H1 (cell line): ENCODE measurements around the gene TMEM266. TPM values are rescaled to one million over a fixed set of nuclear protein-coding genes. Genes with fewer than 3 reads are reported as not detected.

Experiments used
- CTCF ChIA-PET: fragments of 300-600 bp; sonication (Branson Sonifier 250); formaldehyde crosslinking; loops from one replicate; lab custom pipeline; 2021; ENCODE audit not compliant: partially characterized antibody; lab: Charles Lee
- POLR2A ChIA-PET: fragments of 300-600 bp; sonication (Branson Sonifier 250); formaldehyde crosslinking; loops from one replicate; lab custom pipeline; 2021; ENCODE audit warnings: inconsistent platforms; ENCODE audit not compliant: partially characterized antibody; lab: Charles Lee
- DNase-seq, 2 experiments: peaks; one replicate each; pipeline versions ENCODE4 v3.0.0 to v3.0.0-alpha.2; 2010 to 2022; ENCODE audit warnings: low spot score in 2 of 2, low read depth in 1 of 2, mixed read lengths in 1 of 2
- FAIRE-seq: peaks from 2 replicates; lab custom pipeline; 2011; peaks lifted over from hg19 to GRCh38; lab: Jason Lieb, UNC
- H2AFZ ChIP-seq: 2 replicates; pipeline ENCODE4 v1.8.1; 2012; ENCODE audit warnings: low read length, inconsistent platforms
- H2AK5ac ChIP-seq: 2 replicates; pipeline ENCODE4 v1.6.1; 2013; ENCODE audit warnings: low read depth, low read length
- H2BK120ac ChIP-seq: replicated peaks from 2 replicates; pipeline ENCODE3; 2013; ENCODE audit warnings: low read depth, low read length, inconsistent platforms
- H2BK12ac ChIP-seq: 2 replicates; pipeline ENCODE4 v1.6.1; 2013; ENCODE audit warnings: low read depth, low read length
- H2BK15ac ChIP-seq: 2 replicates; pipeline ENCODE4 v1.6.1; 2013; ENCODE audit warnings: low read length
- H2BK20ac ChIP-seq: 2 replicates; pipeline ENCODE4 v1.6.1; 2013; ENCODE audit warnings: low read length
- H2BK5ac ChIP-seq: 2 replicates; pipeline ENCODE4 v1.6.1; 2013; ENCODE audit warnings: low read depth, low read length
- H3K14ac ChIP-seq: 2 replicates; pipeline ENCODE4 v1.6.1; 2013; ENCODE audit warnings: inconsistent platforms; ENCODE audit not compliant: insufficient read length
- H3K18ac ChIP-seq: 2 replicates; pipeline ENCODE4 v1.6.1; 2013; ENCODE audit warnings: low read length; ENCODE audit errors: extremely low read depth
- H3K23ac ChIP-seq: 2 replicates; pipeline ENCODE4 v1.6.1; 2013; ENCODE audit warnings: inconsistent platforms; ENCODE audit not compliant: insufficient read length
- H3K23me2 ChIP-seq: 2 replicates; pipeline ENCODE4 v1.6.1; 2013; ENCODE audit warnings: low read depth, low read length
- H3K27ac ChIP-seq: 2 replicates; pipeline ENCODE4 v1.6.1; 2011; ENCODE audit warnings: low read depth, low read length, inconsistent platforms
- H3K27me3 ChIP-seq, 4 experiments: replicated peaks in 1 of 4; 1 replicate in 1 of 4; 2 replicates in 3 of 4; pipeline versions ENCODE4 v1.6.1 to v1.8.1; 2011 to 2013; ENCODE audit warnings: low read length in 3 of 4, mild to moderate bottlenecking in 3 of 4, inconsistent platforms in 2 of 4, mixed read lengths in 2 of 4, moderate library complexity in 1 of 4; ENCODE audit not compliant: control insufficient read depth in 3 of 4, insufficient read depth in 3 of 4; ENCODE audit errors: extremely low read depth in 1 of 4
- H3K36me3 ChIP-seq, 4 experiments: 2 replicates each; pipeline versions ENCODE4 v1.6.1 to v1.8.1; 2011 to 2013; ENCODE audit warnings: mild to moderate bottlenecking in 4 of 4, low read length in 3 of 4, moderate library complexity in 2 of 4, control low read depth in 1 of 4, inconsistent platforms in 1 of 4; ENCODE audit not compliant: insufficient read depth in 4 of 4, control insufficient read depth in 2 of 4
- H3K4ac ChIP-seq: replicated peaks from 2 replicates; pipeline ENCODE3; 2013; ENCODE audit warnings: low read length, low read depth, mixed read lengths, inconsistent platforms; ENCODE audit not compliant: insufficient read length
- H3K4me1 ChIP-seq, 4 experiments: replicated peaks in 1 of 4; 1 replicate in 1 of 4; 2 replicates in 3 of 4; pipeline versions ENCODE4 v1.6.1 to v1.8.1; 2011 to 2013; ENCODE audit warnings: low read length in 3 of 4, inconsistent platforms in 2 of 4, mixed read lengths in 1 of 4; ENCODE audit not compliant: insufficient read depth in 4 of 4, control insufficient read depth in 3 of 4
- H3K4me2 ChIP-seq, 2 experiments: 2 replicates each; pipeline versions ENCODE4 v1.6.1 to v1.8.1; 2011 to 2013; ENCODE audit warnings: low read depth in 2 of 2, low read length in 2 of 2, control low read depth in 1 of 2, inconsistent platforms in 1 of 2, mild to moderate bottlenecking in 1 of 2; ENCODE audit not compliant: insufficient read depth in 1 of 2
- H3K4me3 ChIP-seq, 4 experiments: fragments of 200-600, 300-600 bp in 1 of 4; sonication (generic), shearing (Covaris generic), sonication (Bioruptor Twin) in 1 of 4; 2 replicates each; pipeline versions ENCODE4 v1.5.1 to v1.8.1; 2011 to 2016; ENCODE audit warnings: low read length in 4 of 4, low read depth in 3 of 4, control low read depth in 2 of 4, inconsistent platforms in 2 of 4, mild to moderate bottlenecking in 2 of 4, mixed read lengths in 1 of 4, moderate library complexity in 1 of 4; ENCODE audit not compliant: insufficient read depth in 2 of 4; ENCODE audit errors: extremely low read depth in 1 of 4
- H3K56ac ChIP-seq: replicated peaks from 2 replicates; pipeline ENCODE3; 2013; ENCODE audit warnings: low read depth, mild to moderate bottlenecking, mixed read lengths, low read length, inconsistent platforms; ENCODE audit not compliant: insufficient read length
- H3K79me1 ChIP-seq: 2 replicates; pipeline ENCODE4 v1.6.1; 2013; ENCODE audit warnings: low read depth, low read length, control low read depth
- H3K79me2 ChIP-seq, 2 experiments: 2 replicates each; pipeline versions ENCODE4 v1.6.1 to v1.8.1; 2012 to 2013; ENCODE audit warnings: low read length in 2 of 2, mild to moderate bottlenecking in 2 of 2, inconsistent platforms in 1 of 2; ENCODE audit not compliant: insufficient read depth in 2 of 2, control insufficient read depth in 1 of 2
- H3K9ac ChIP-seq, 4 experiments: replicated peaks in 1 of 4; 1 replicate in 1 of 4; 2 replicates in 3 of 4; pipeline versions ENCODE4 v1.6.1 to v1.8.1; 2011 to 2013; ENCODE audit warnings: low read depth in 3 of 4, low read length in 3 of 4, control low read depth in 2 of 4, mild to moderate bottlenecking in 2 of 4, moderate library complexity in 2 of 4, inconsistent platforms in 1 of 4; ENCODE audit errors: extremely low read depth in 1 of 4
- H3K9me3 ChIP-seq, 2 experiments: 2 replicates each; pipeline versions ENCODE4 v1.6.1 to v1.8.1; 2012 to 2013; ENCODE audit warnings: mild to moderate bottlenecking in 2 of 2, moderate library complexity in 2 of 2, control low read depth in 1 of 2, inconsistent platforms in 1 of 2, low read depth in 1 of 2, low read length in 1 of 2, mixed read lengths in 1 of 2; ENCODE audit not compliant: insufficient read depth in 2 of 2
- H4K20me1 ChIP-seq, 2 experiments: replicated peaks in 1 of 2; 2 replicates each; pipeline versions ENCODE3 to v1.8.1; 2011 to 2013; ENCODE audit warnings: inconsistent platforms in 2 of 2, low read length in 2 of 2, mild to moderate bottlenecking in 1 of 2; ENCODE audit not compliant: insufficient read depth in 2 of 2, control insufficient read depth in 1 of 2
- H4K5ac ChIP-seq: 2 replicates; pipeline ENCODE4 v1.6.1; 2013; ENCODE audit warnings: low read length, low read depth, mixed read lengths, inconsistent platforms; ENCODE audit not compliant: insufficient read length
- H4K8ac ChIP-seq: 2 replicates; pipeline ENCODE4 v1.8.0; 2013; ENCODE audit warnings: mild to moderate bottlenecking, moderate library complexity, low read length, inconsistent platforms; ENCODE audit not compliant: insufficient read depth; ENCODE audit errors: extremely low read depth
- H4K91ac ChIP-seq: replicated peaks from 2 replicates; pipeline ENCODE3; 2013; ENCODE audit warnings: low read length, mixed read lengths, inconsistent platforms; ENCODE audit not compliant: insufficient read length
- ATF2 ChIP-seq: IDR thresholded peaks from 2 replicates; pipeline ENCODE4 v1.6.1; 2012; ENCODE audit warnings: low read length, inconsistent platforms
- BACH1 ChIP-seq: IDR thresholded peaks from 2 replicates; pipeline ENCODE4 v1.6.1; 2012; ENCODE audit warnings: low read length, improper control_type of control experiment
- BRCA1 ChIP-seq: IDR thresholded peaks from 2 replicates; pipeline ENCODE4 v1.6.1; 2012; ENCODE audit warnings: low read depth, low read length, improper control_type of control experiment
- CHD2 ChIP-seq: IDR thresholded peaks from 2 replicates; pipeline ENCODE4 v1.6.1; 2012; ENCODE audit warnings: low read length, improper control_type of control experiment
- CTBP2 ChIP-seq: IDR thresholded peaks from 2 replicates; pipeline ENCODE4 v1.7.0; 2011; ENCODE audit warnings: borderline replicate concordance, mild to moderate bottlenecking, moderate library complexity, mixed read lengths, low read length; ENCODE audit not compliant: insufficient read depth, insufficient read length
- SUZ12 ChIP-seq: fragments of 200-600 bp; sonication (generic); IDR thresholded peaks from 2 replicates; pipeline ENCODE4 v1.6.1; 2012; ENCODE audit warnings: mild to moderate bottlenecking, inconsistent platforms, low read length, moderate library complexity, mixed read lengths
- TAF7 ChIP-seq: optimal IDR thresholded peaks from 2 replicates; pipeline ENCODE3; 2011; ENCODE audit warnings: low read depth, mild to moderate bottlenecking, inconsistent platforms, low read length, moderate library complexity, borderline replicate concordance
- TBP ChIP-seq: IDR thresholded peaks from 2 replicates; pipeline ENCODE4 v1.6.1; 2011; ENCODE audit warnings: low read depth, low read length, improper control_type of control experiment
- ZNF274 ChIP-seq: IDR thresholded peaks from 2 replicates; pipeline ENCODE4 v1.7.0; 2012; ENCODE audit warnings: low read length, borderline replicate concordance; ENCODE audit errors: extremely low read depth
- WGBS, 2 experiments: shearing (Covaris generic) in 1 of 2; methylation state at CpG; one replicate each; pipeline versions ENCODE4 v1.1.6 to v1.1.7; 2013 to 2015; ENCODE audit warnings: low lambda C conversion rate in 2 of 2, mixed read lengths in 2 of 2, inconsistent platforms in 1 of 2, low coverage in 1 of 2, missing lambda C conversion rate in 1 of 2; ENCODE audit not compliant: insufficient replicate concordance in 2 of 2, insufficient coverage in 1 of 2, insufficient read length in 1 of 2; ENCODE audit errors: extremely low coverage in 1 of 2, missing lambda C conversion rate in 1 of 2; 5-methylcytosine and 5-hydroxymethylcytosine counted together
- polyA plus RNA-seq, 7 experiments: library from polyadenylated mRNA; depleted of rRNA in 3 of 7; stranded (reverse) in 5 of 7; unstranded in 2 of 7; fragments of >200 nt in 5 of 7; fragments of 200-250 nt in 2 of 7; gene quantifications; 1 replicate in 5 of 7; 2 replicates in 1 of 7; 4 replicates in 1 of 7; pipeline versions ENCODE4 v1.2.1 to v1.2.3, GENCODE V29; 2011 to 2013; ENCODE audit warnings: missing spikeins in 2 of 7, mixed read lengths in 2 of 7
- total RNA-seq: library from RNA; stranded (reverse); fragmentation: NEBNext Ultra II Directional; extraction: Animal tissue kit (Norgen Biotek cat#: 25700); gene quantifications from 2 replicates; pipeline ENCODE4 v1.2.1, GENCODE V29; 2021

Gene TMEM266
- total and polyA plus RNA-seq, 2 of the 8 experiments (the other 6 are each of a cell fraction or from before 2014, with no cell fraction given) = 2.6 TPM

- Histone ChIP-seq H3K4me1 (no peaks in the 10 kb centered on the region), H2AFZ (no peak overlapping the region), H2BK120ac (no peak overlapping the region), H3K9me3 (no peaks in the 10 kb centered on the region), H3K14ac (no peak overlapping the region), H3K4me3 (no peak overlapping the region), H3K79me1 (no peaks in the 10 kb centered on the region), H3K27me3 (no peaks in the 10 kb centered on the region), H4K5ac (no peak overlapping the region), H2BK5ac (no peak overlapping the region), H3K23me2 (no peaks in the 10 kb centered on the region), H3K36me3 (no peaks in the 10 kb centered on the region), H2BK15ac (no peak overlapping the region), H3K4me2 (no peak overlapping the region), H4K8ac (no peak overlapping the region), H2BK12ac (no peak overlapping the region), H3K18ac (no peak overlapping the region), H3K9ac (no peak overlapping the region), H3K4ac (no peak overlapping the region), H4K20me1 (no peaks in the 10 kb centered on the region), H3K27ac (no peak overlapping the region), H3K23ac (no peak overlapping the region), H3K79me2 (no peaks in the 10 kb centered on the region), H3K56ac (no peak overlapping the region), H2AK5ac (no peak overlapping the region), H4K91ac (no peak overlapping the region), H2BK20ac (no peak overlapping the region)
- ChIA-PET POLR2A (no interaction called here), CTCF (interaction anchor here (1.2 kb wide), 1 partner anchor 56 kb away, joined by 3 read pairs; no protein-coding TSS in a partner anchor)
- FAIRE-seq = no peak
- TF ChIP-seq TBP = no peak
- TF ChIP-seq BACH1 = no peak
- TF ChIP-seq CTBP2 = no peak
- no peak for TF ChIP-seq SUZ12
- no peak for TF ChIP-seq TAF7
- TF ChIP-seq CHD2 = no peak
- TF ChIP-seq ATF2 = no peak
- no peak for TF ChIP-seq BRCA1
- TF ChIP-seq ZNF274 = no peak
- 100% methylated on average over 2 of the region's 2 CpGs; no CpG with 5 or more reads in 1 of the 2 experiments for WGBS, 2 experiments
- DNase-seq = no peak
Measured at GRCh38 chr15:76084256-76084655, 24.5 kb downstream of the TMEM266 start.
